Pancreas (tissue), 10 donors: Measurements from ENCODE around the gene PVALB. TPM values are rescaled to one million over a fixed set of nuclear protein-coding genes. Genes with fewer than 3 reads are reported as not detected.
A peak's percentile ranks its signal among the peaks of the same experiment; 100 is the strongest.

Experiments used
- ATAC-seq, 4 donors: fragments of 200-7000 bp; cut with Tn5 transposase; one replicate each; pipeline versions ENCODE4 v1.8.0 to v1.9.1; 2020; ENCODE audit warnings: mild to moderate bottlenecking in 4 of 4, moderate library complexity in 4 of 4
- DNase-seq, 6 donors: peaks; one replicate each; pipeline ENCODE4 v3.0.0-alpha.2; 2020
- FAIRE-seq: peaks from 2 replicates; lab custom pipeline; 2012; peaks lifted over from hg19 to GRCh38; lab: Jason Lieb, UNC
- H3K27ac ChIP-seq, 4 donors: fragments of 200-600 bp; sonication (generic); 1 replicate in 3 of 4; 2 replicates in 1 of 4; pipeline versions ENCODE4 v1.5.0 to v1.8.0; 2020
- H3K27me3 ChIP-seq, 4 donors: fragments of 200-600 bp; one replicate each; pipeline ENCODE4 v1.8.0; 2021
- H3K36me3 ChIP-seq, 3 donors: fragments of 200-600 bp; sonication (generic) in 1 of 3; one replicate each; pipeline versions ENCODE4 v1.5.0 to v1.8.0; 2020 to 2021
- H3K4me1 ChIP-seq, 3 donors: fragments of 200-600 bp; one replicate each; pipeline ENCODE4 v1.8.0; 2021
- H3K4me3 ChIP-seq, 4 donors: fragments of 200-600 bp; sonication (generic) in 2 of 4; one replicate each; pipeline versions ENCODE4 v1.5.0 to v1.8.0; 2020 to 2021
- H3K9me3 ChIP-seq, 4 donors: fragments of 200-600 bp; one replicate each; pipeline ENCODE4 v1.8.0; 2021
- CTCF ChIP-seq, 4 donors: fragments of 200-600 bp; sonication (generic) in 3 of 4; IDR thresholded peaks; one replicate each; pipeline versions ENCODE4 v1.5.0 to v1.8.0; 2021; ENCODE audit warnings: antibody characterized with exemption in 4 of 4
- WGBS, 2 donors: extraction: QIAGEN DNeasy Blood & Tissue Kit; methylation state at CpG; one replicate each; pipeline ENCODE4 v1.1.7; 2013; 5-methylcytosine and 5-hydroxymethylcytosine counted together
- intact Hi-C, 3 donors: fragments of 100-400 bp; cut with DNase I; formaldehyde crosslinking; loops; one replicate each; pipeline versions ENCODE4 v1.11.1 to v1.14.2; 2022
- polyA plus RNA-seq, 2 donors: library from polyadenylated mRNA; stranded (reverse); fragments of 200-250 nt; gene quantifications; one replicate each; pipeline ENCODE4 v1.2.3, GENCODE V29; 2013
- total RNA-seq, 6 donors: library from RNA; stranded (reverse); fragmentation: NEBNext Ultra II Directional in 4 of 6; extraction: Animal tissue kit (Norgen Biotek cat#: 25700) in 4 of 6; gene quantifications; one replicate each; pipeline versions ENCODE4 v1.2.1 to v1.2.4, GENCODE V29; 2021 to 2023
- donor health status: healthy with polysubstance abuse.
- donor health status: DM: no; HTN: no; CAD: no; lungs with moderate emphysema.
- donor health status: DM: no; HTN: no; CAD: no.
- donor health status: control.
- donor health status: control.
- donor health status: Bipolar disorder and iron deficiency.
- donor health status: DM: yes; HTN: yes; CAD: no.
- donor health status: DM: no; HTN: no; CAD: no.
- donor health status: DM: no; HTN: no; CAD: no.
- donor health status: DM: yes; HTN: yes; CAD: no.

Gene PVALB
- total and polyA plus RNA-seq, 8 donors, result 0.54 TPM; not detected in 7

DNA sequence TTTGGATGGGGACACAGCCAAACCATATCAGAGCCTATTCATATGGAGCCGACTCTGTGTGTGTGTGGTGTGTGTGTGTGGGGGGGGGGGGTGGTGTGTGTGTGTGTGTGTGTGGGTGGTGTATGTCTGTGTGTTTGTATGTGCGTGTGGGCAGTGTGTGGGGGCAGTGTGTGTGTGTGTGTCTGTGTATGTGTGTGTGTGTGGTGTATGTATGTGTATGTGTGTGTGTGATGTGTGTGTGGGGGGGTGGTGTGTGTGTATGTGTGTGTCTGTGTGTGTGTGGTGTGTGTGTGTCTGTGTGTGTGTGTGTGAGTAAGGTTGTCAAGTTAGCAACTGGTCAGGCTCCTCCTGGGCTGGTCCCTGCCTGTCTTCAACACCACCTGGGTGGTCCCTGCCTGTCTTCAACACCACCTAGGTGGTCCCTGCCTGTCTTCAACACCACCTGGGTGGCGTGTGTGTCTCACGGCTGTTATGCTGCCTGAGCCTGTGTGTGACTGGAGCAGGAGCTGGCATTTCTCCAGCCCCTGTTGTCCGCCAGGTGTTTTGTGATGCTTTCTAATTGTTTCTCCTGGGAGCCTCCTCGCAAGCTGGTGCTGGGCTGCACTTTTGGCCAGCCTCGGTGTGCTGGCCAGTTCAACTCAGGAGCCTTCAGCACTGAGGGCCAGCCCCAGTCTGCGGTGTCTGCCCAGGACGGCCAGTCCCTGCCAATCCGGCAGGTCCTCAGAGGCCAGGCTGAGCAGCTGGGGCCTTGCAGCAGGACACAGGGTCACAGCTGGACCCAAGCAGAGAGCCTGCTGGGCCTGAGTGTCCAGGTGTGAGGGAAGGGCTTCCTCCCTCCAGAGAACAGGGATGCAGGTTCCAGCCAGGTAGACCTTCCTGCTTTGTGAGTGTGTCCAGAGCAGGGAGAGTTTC lies 21.5 kb upstream of the PVALB start:
- no peak for ATAC-seq
- Histone ChIP-seq H3K36me3 (no peaks in the 10 kb centered on the region), H3K4me3 (no peak overlapping the region), H3K27ac (no peak overlapping the region), H3K27me3 (no peaks in the 10 kb centered on the region), H3K4me1 (no peaks in the 10 kb centered on the region), H3K9me3 (no peaks in the 10 kb centered on the region)
- no peak for TF ChIP-seq CTCF (IDR thresholded peaks at IDR 0.05)
- FAIRE-seq, result no peak
- WGBS, 2 donors, result 76 to 82% methylated on average over 10 of the region's 10 CpGs
- intact Hi-C loops, result no loop called here
- peak in 1 of 6 donors; percentile 56 for DNase-seq

DNA sequence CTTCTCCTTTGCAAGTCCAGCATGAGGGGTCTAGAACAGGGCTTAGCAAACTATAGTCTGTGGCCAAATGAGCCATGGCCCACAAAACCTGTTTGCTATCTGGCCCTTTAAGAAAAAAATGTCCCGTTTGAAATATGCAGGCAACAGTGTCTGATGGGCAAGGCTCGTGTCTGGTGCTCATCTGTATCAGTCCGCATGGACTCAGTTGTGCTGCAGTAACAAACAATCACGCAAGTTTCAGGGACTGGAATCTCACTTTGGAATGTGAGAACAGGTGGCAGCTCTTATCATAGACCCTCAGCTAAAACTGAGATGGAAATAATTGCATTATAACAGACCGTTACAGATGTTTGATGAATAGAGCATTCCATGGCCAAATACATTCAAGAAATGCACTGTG lies 19.1 kb upstream of the PVALB start:
- no peaks in the 10 kb centered on the region for H3K4me1 ChIP-seq
- no peaks in the 10 kb centered on the region for H3K27me3 ChIP-seq
- TF ChIP-seq CTCF (IDR thresholded peaks at IDR 0.05), result no peak
- WGBS, 2 donors, result 48 to 57% methylated on average over 5 of the region's 5 CpGs
- DNase-seq, result no peak
- no peak overlapping the region for H3K27ac ChIP-seq
- H3K9me3 ChIP-seq, result no peaks in the 10 kb centered on the region
- FAIRE-seq, result no peak
- no peaks in the 10 kb centered on the region for H3K36me3 ChIP-seq
- ATAC-seq, result no peak
- intact Hi-C loops, result no loop called here
- H3K4me3 ChIP-seq, result no peak overlapping the region

DNA sequence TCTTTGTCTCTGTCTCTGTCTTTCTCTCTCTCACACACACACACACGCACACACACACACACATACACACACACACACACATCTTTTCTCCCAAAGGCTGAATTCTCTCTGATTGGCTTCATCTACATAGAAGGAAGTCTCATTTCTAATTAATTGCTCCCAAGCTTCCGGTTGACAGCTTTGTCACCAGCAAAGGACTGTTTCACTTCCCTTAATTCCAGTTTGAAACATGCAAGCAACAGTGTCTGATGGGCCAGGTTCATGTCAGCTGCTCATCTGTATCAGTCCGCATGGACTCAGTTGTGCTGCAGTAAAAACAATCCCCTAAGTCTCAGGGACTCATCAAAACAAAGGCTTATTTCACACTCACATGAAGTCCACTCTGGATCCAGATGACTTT lies 16.2 kb upstream of the PVALB start:
- ATAC-seq, result no peak
- FAIRE-seq, result no peak
- Histone ChIP-seq H3K9me3 (no peaks in the 10 kb centered on the region), H3K27ac (no peak overlapping the region), H3K36me3 (no peaks in the 10 kb centered on the region), H3K4me1 (no peaks in the 10 kb centered on the region), H3K27me3 (no peaks in the 10 kb centered on the region), H3K4me3 (no peak overlapping the region)
- DNase-seq, result no peak
- intact Hi-C loops, result no loop called here
- TF ChIP-seq CTCF (IDR thresholded peaks at IDR 0.05), result no peak
- WGBS, 2 donors, result 77 to 88% methylated on average over 3 of the region's 3 CpGs

GRCh38 chr22:36831717-36832116 lies 14.9 kb upstream of the PVALB start:
- ATAC-seq (no peak), DNase-seq (no peak), FAIRE-seq (no peak)
- H3K36me3 ChIP-seq, result no peaks in the 10 kb centered on the region
- no peak for TF ChIP-seq CTCF (IDR thresholded peaks at IDR 0.05)
- no peaks in the 10 kb centered on the region for H3K4me1 ChIP-seq
- no peak overlapping the region for H3K27ac ChIP-seq
- intact Hi-C loops, result no loop called here
- H3K27me3 ChIP-seq, result no peaks in the 10 kb centered on the region
- no peaks in the 10 kb centered on the region for H3K9me3 ChIP-seq
- H3K4me3 ChIP-seq, result no peak overlapping the region
- 83 to 87% methylated on average over 3 of the region's 3 CpGs for WGBS, 2 donors

DNA sequence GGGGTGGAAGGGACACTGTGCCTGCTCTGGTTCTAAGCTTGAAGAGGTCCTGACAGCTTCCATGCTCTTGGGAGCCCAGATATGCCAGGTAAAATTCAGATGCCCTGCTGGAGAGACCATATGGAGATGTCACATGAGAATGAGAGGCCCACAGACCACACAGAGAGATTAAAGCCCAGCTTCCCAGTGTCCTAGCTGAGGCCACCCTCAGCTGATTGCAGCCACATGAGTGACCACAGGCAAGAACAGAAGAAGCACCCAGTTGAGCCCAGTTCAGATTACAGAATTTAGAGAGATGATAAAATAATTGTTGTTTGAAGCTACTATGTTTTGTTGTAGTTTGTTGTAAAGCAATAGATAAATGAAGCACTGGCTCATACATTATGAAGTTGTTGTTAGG lies 14.4 kb upstream of the PVALB start:
- intact Hi-C loops, result no loop called here
- Histone ChIP-seq H3K4me1 (no peaks in the 10 kb centered on the region), H3K4me3 (no peak overlapping the region), H3K36me3 (no peaks in the 10 kb centered on the region), H3K27me3 (no peaks in the 10 kb centered on the region), H3K9me3 (no peaks in the 10 kb centered on the region), H3K27ac (no peak overlapping the region)
- TF ChIP-seq CTCF (IDR thresholded peaks at IDR 0.05), result no peak
- FAIRE-seq (no peak), ATAC-seq (no peak), DNase-seq (no peak)
